HG02588 (cell line): Measurements from ENCODE around the gene PDE6A.
"Not testable (repeated sequence)": the region's sequence is repeated elsewhere in the genome, so short reads cannot be mapped to it uniquely, and the experiment has no call there.

Experiments used
- ATAC-seq: cut with Tn5 transposase; IDR thresholded peaks from one replicate; pipeline ENCODE4 v1.9.1; 2021; ENCODE audit warnings: mild to moderate bottlenecking, moderate library complexity; ENCODE audit not compliant: unreplicated experiment

The PDE6A gene

GRCh38 chr5:149869411-149869821, 75.2 kb downstream of the PDE6A start:
- no peak for ATAC-seq

GRCh38 chr5:149865746-149866145, 78.8 kb downstream of the PDE6A start:
- ATAC-seq = no peak

- ATAC-seq = no peak
Measured at GRCh38 chr5:149863830-149864229, 80.8 kb downstream of the PDE6A start.

- no peak for ATAC-seq
Measured at GRCh38 chr5:149863176-149863575, 81.4 kb downstream of the PDE6A start.

- peak; percentile 87 for ATAC-seq
Measured at GRCh38 chr5:149860801-149861322, 83.7 kb downstream of the PDE6A start.

GRCh38 chr5:149859746-149860145, 84.8 kb downstream of the PDE6A start:
- ATAC-seq = no peak

GRCh38 chr5:149858481-149858880, 86.1 kb downstream of the PDE6A start:
- not testable (repeated sequence) for ATAC-seq

- no peak for ATAC-seq
Measured at GRCh38 chr5:149857499-149857898, 87.1 kb downstream of the PDE6A start.

- ATAC-seq = no peak
Measured at GRCh38 chr5:149855366-149855765, 89.2 kb downstream of the PDE6A start.

- no peak for ATAC-seq
Measured at GRCh38 chr5:149854866-149855265, 89.7 kb downstream of the PDE6A start.

GRCh38 chr5:149853701-149854100, 90.9 kb downstream of the PDE6A start:
- no peak for ATAC-seq

- no peak for ATAC-seq
Measured at GRCh38 chr5:149853331-149853648, 91.3 kb downstream of the PDE6A start.

- ATAC-seq = peak; percentile 62
Measured at GRCh38 chr5:149852641-149853330, 91.8 kb downstream of the PDE6A start.

GRCh38 chr5:149851211-149851610, 93.4 kb downstream of the PDE6A start:
- ATAC-seq = no peak

GRCh38 chr5:149849966-149850910, 94.4 kb downstream of the PDE6A start:
- ATAC-seq = no peak

- no peak for ATAC-seq
Measured at GRCh38 chr5:149849280-149849965, 95.2 kb downstream of the PDE6A start.

GRCh38 chr5:149847611-149848010, 97.0 kb downstream of the PDE6A start:
- ATAC-seq = no peak

GRCh38 chr5:149846021-149846420, 98.6 kb downstream of the PDE6A start:
- no peak for ATAC-seq

- ATAC-seq = no peak
Measured at GRCh38 chr5:149845601-149846000, 99.0 kb downstream of the PDE6A start.

GRCh38 chr5:149841851-149842793, 102.5 kb downstream of the PDE6A start:
- no peak for ATAC-seq
